Measurements from ENCODE around the gene HSPBAP1. TPM values are rescaled to one million over a fixed set of nuclear protein-coding genes. Genes with fewer than 3 reads are reported as not detected.

HSPBAP1 gene
- total RNA-seq, 2 donors from 2014 or later: 8.2 to 11.9 TPM

DNA sequence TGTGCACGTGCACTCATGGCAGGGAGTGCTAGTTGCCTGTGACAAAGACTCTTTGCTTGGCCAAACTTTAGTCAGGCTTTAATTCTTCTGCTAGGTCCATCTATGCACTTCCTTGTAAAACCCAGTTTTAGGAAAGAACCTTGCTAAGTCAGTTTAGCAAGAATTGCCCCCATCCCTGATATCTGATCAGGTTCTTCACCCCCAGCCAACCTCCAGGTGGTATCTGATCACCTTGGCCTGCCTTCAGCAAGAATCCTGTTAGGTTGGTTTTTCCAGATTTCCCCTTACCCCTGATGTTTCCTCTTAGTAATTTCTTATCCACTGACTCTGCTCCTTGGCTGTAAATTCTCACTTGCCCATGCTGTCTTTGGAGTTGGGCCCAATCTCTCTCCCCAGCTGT, 8.4 kb downstream of the HSPBAP1 start:
- no peaks in the 10 kb centered on the region for H3K36me3 ChIP-seq
- no peaks in the 10 kb centered on the region for H3K4me1 ChIP-seq (ENCODE audit: control insufficient read depth in 1 of 2, low read depth in 2 of 2)
- TF ChIP-seq, protein P1, sequence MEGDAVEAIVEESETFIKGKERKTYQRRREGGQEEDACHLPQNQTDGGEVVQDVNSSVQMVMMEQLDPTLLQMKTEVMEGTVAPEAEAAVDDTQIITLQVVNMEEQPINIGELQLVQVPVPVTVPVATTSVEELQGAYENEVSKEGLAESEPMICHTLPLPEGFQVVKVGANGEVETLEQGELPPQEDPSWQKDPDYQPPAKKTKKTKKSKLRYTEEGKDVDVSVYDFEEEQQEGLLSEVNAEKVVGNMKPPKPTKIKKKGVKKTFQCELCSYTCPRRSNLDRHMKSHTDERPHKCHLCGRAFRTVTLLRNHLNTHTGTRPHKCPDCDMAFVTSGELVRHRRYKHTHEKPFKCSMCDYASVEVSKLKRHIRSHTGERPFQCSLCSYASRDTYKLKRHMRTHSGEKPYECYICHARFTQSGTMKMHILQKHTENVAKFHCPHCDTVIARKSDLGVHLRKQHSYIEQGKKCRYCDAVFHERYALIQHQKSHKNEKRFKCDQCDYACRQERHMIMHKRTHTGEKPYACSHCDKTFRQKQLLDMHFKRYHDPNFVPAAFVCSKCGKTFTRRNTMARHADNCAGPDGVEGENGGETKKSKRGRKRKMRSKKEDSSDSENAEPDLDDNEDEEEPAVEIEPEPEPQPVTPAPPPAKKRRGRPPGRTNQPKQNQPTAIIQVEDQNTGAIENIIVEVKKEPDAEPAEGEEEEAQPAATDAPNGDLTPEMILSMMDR (IDR thresholded peaks at IDR 0.05): no peak
- no peak overlapping the region for H3K27ac ChIP-seq
- ATAC-seq (ENCODE audit: insufficient number of reproducible peaks, low FRiP score, low read depth) (no peak), DNase-seq (ENCODE audit: low spot score) (no peak)
- H3K9me3 ChIP-seq: no peaks in the 10 kb centered on the region
- no peaks in the 10 kb centered on the region for H3K27me3 ChIP-seq (replicated peaks; ENCODE audit: insufficient read depth)
- no peak overlapping the region for H3K4me3 ChIP-seq

DNA sequence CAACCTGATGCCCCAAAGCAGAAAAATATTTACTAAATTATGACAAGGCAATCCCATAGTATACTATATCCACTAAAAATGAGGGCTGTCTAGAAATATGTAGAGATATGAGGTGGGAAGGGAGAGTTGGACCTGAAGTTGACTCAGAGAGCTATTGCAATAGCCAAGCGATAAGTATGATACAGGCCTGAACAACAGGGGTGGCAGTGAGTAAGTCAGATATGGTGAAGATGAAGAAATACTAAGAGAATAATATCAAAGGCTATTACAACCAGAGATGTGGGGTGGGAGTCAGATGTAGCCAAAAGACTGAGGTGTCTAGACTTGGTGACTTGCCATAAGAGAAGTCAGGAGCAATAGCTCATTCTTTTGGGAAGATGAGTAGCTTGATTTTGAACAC, 9.2 kb downstream of the HSPBAP1 start:
- Histone ChIP-seq H3K4me1 (ENCODE audit: control insufficient read depth in 1 of 2, low read depth in 2 of 2) (no peaks in the 10 kb centered on the region), H3K36me3 (no peaks in the 10 kb centered on the region), H3K27me3 (replicated peaks; ENCODE audit: insufficient read depth) (no peaks in the 10 kb centered on the region), H3K9me3 (no peaks in the 10 kb centered on the region), H3K4me3 (no peak overlapping the region), H3K27ac (no peak overlapping the region)
- DNase-seq (ENCODE audit: low spot score) (no peak), ATAC-seq (ENCODE audit: insufficient number of reproducible peaks, low FRiP score, low read depth) (no peak)
- TF ChIP-seq, protein P1 (IDR thresholded peaks at IDR 0.05): no peak

DNA sequence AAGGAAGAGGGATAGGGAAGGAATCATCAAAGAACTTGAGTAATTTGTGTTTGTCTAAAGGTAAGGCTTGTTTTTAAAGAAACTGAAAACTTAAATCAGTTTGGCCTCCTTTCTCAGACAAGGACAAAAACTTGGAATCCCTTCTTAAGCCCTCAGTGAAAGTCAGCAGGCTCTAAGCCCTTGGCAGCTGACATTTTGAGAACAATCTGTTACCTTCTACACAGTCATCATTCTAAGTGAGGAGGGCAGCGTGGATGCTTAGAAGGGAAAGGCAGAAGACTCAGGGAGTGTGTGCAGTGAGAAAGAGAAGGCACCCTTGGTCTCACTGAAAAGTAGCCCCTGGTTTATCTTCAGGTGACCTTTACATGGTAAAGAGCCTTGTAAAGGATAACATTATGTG, 10.8 kb downstream of the HSPBAP1 start:
- no peak overlapping the region for H3K27ac ChIP-seq
- H3K4me1 ChIP-seq (ENCODE audit: control insufficient read depth in 1 of 2, low read depth in 2 of 2): no peaks in the 10 kb centered on the region

DNA sequence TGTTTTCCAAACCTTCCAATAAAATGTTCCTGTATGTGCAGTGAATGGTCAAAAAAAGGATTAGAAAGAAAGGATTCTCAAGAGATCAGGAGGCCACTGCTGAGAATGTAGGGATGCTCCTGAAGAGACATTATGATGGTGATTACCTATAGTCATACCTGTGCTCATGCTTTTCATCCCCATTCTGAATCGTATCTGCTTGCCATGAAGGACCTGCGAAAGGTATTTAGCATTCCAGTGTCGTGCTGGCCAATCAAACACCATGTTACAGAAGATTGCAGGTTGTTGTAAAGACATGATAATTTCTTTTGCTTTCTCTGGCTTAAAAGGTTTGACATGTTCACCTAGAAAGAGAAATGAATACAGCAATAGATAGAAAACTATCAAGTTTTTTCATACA, 16.1 kb downstream of the HSPBAP1 start:
- H3K27me3 ChIP-seq (replicated peaks; ENCODE audit: insufficient read depth): no peaks in the 10 kb centered on the region
- DNase-seq (ENCODE audit: low spot score) (no peak), ATAC-seq (ENCODE audit: insufficient number of reproducible peaks, low FRiP score, low read depth) (no peak)
- TF ChIP-seq, protein P1 (IDR thresholded peaks at IDR 0.05): no peak
- H3K36me3 ChIP-seq: no peaks in the 10 kb centered on the region
- no peak overlapping the region for H3K27ac ChIP-seq
- H3K4me1 ChIP-seq (ENCODE audit: control insufficient read depth in 1 of 2, low read depth in 2 of 2): peaks cover 0 to 3% of the 10 kb centered on the region in 2 donors
- H3K4me3 ChIP-seq: no peak overlapping the region
- H3K9me3 ChIP-seq: no peaks in the 10 kb centered on the region

More for the DNA sequence above, 10.8 kb downstream of the HSPBAP1 start:
- TF ChIP-seq, protein P1 (IDR thresholded peaks at IDR 0.05): no peak
- no peaks in the 10 kb centered on the region for H3K27me3 ChIP-seq (replicated peaks; ENCODE audit: insufficient read depth)
- H3K9me3 ChIP-seq: no peaks in the 10 kb centered on the region
- no peaks in the 10 kb centered on the region for H3K36me3 ChIP-seq
- no peak overlapping the region for H3K4me3 ChIP-seq
- ATAC-seq (ENCODE audit: insufficient number of reproducible peaks, low FRiP score, low read depth) (no peak), DNase-seq (ENCODE audit: low spot score) (no peak)

DNA sequence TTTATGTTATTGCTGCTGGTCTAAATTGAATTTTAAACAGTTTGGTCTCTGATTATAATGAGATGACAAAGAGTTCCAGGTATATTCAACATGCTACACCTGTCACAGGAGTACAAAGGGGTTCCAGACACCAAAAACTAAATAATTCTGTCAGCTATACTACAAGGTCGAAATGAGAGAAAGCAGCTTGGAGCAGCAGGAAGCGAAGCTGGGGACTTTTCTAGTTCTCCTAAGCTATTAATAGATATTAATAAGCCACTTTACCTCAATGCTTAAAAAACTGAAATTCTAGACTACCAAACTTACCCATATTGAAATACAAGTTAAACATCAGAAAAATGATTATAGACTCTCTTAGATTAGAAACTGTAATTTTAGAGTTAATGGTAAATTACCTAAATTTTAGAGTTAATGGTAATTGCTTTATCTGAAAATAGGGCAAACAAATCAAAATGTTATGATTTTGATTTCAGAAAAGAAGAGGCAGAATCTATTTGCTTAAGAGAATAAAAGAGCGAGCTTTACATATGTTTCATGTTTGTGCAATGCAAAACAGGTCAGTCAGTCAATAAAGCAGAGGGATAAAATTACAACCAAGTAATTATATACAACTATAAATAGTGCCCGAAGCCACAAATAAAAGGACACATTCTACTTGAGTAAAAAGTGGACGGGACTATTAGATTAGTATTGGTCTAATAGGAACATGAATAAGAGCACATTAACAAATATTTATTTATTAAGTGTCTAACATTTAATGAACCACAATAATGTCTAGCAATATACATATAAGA, 16.8 kb downstream of the HSPBAP1 start:
- TF ChIP-seq, protein P1 (IDR thresholded peaks at IDR 0.05): no peak
- peaks cover 0 to 3% of the 10 kb centered on the region in 2 donors for H3K4me1 ChIP-seq (ENCODE audit: control insufficient read depth in 1 of 2, low read depth in 2 of 2)
- no peak for DNase-seq (ENCODE audit: low spot score)

More for the DNA sequence above, 16.8 kb downstream of the HSPBAP1 start:
- Histone ChIP-seq H3K36me3 (no peaks in the 10 kb centered on the region), H3K4me3 (no peak overlapping the region), H3K27me3 (replicated peaks; ENCODE audit: insufficient read depth) (no peaks in the 10 kb centered on the region), H3K9me3 (no peaks in the 10 kb centered on the region), H3K27ac (no peak overlapping the region)
- no peak for ATAC-seq (ENCODE audit: insufficient number of reproducible peaks, low FRiP score, low read depth)
